ENCODE measurements around the gene COL15A1.

Gene COL15A1

DNA sequence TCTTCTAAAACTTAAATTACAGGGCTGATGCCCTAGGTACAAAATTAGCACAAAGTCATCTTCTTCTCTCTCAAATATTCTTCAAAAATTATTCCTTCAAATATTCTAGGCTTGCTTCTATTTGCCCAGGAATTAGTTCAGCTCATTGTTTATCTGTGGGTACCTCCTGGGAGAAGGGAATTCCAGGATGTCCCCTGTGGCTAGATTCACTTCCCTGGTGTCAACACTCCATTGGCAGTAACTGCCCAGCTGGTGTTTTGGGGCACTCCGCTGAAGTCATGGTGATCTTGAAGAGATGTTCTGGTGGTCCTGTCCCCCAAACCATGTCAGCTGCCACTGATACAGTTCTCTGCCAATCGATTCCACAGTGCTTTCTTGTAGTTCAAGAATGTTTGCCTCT is 135.0 kb downstream of the COL15A1 start:
- DNase-seq (ENCODE audit: low read depth in 2 of 2), result no peak
- no peak overlapping the region for H3K4me3 ChIP-seq (replicated peaks in 1 of 2; ENCODE audit: low read depth in 2 of 2, low read length in 2 of 2)
- TF ChIP-seq, protein P1, sequence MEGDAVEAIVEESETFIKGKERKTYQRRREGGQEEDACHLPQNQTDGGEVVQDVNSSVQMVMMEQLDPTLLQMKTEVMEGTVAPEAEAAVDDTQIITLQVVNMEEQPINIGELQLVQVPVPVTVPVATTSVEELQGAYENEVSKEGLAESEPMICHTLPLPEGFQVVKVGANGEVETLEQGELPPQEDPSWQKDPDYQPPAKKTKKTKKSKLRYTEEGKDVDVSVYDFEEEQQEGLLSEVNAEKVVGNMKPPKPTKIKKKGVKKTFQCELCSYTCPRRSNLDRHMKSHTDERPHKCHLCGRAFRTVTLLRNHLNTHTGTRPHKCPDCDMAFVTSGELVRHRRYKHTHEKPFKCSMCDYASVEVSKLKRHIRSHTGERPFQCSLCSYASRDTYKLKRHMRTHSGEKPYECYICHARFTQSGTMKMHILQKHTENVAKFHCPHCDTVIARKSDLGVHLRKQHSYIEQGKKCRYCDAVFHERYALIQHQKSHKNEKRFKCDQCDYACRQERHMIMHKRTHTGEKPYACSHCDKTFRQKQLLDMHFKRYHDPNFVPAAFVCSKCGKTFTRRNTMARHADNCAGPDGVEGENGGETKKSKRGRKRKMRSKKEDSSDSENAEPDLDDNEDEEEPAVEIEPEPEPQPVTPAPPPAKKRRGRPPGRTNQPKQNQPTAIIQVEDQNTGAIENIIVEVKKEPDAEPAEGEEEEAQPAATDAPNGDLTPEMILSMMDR (IDR thresholded peaks at IDR 0.05; ENCODE audit: low read depth, low read length), result no peak

DNA sequence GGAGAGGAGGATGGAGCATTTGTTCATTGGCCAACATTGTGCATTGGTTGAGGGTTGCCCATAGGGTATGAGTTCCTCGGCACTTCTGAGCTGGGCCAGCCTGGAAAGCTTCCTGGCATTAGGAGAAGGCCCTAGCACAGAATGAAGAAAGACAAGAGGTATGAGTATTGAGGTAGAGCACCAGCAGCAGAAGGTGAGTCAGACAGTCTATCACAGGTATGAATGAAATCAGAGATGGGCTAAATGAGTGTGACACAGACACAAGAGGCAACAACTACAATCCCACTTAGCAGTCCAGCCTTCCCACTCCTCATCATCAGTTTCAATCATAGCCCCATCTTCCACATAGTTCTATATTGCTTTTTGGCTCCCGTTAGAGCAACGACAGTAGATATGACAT is 135.8 kb downstream of the COL15A1 start:
- no peak for DNase-seq (ENCODE audit: low read depth in 2 of 2)
- TF ChIP-seq, protein P1 (IDR thresholded peaks at IDR 0.05; ENCODE audit: low read depth, low read length), result no peak
- H3K4me3 ChIP-seq (replicated peaks in 1 of 2; ENCODE audit: low read depth in 2 of 2, low read length in 2 of 2), result no peak overlapping the region

DNA sequence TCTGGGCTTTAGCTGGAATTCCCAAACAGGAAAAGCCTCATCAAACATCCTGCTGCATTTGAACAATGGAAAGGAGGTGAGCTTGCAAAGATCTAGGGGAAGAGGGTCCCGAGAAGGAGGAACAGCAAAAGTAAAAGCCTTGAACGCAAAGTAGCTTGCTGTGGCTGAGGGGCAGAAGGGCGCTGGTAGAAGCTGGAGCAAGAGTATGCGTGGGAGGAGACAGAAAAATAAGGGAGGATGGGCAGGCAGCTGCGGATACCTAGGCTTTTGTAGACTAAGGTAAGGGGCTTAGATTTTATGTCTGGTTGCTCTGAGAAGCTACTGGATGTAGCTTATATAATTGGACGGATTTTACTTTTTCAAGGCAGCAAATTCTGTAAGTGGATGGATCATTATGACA is 139.3 kb downstream of the COL15A1 start:
- no peak for DNase-seq (ENCODE audit: low read depth in 2 of 2)
- TF ChIP-seq, protein P1 (IDR thresholded peaks at IDR 0.05; ENCODE audit: low read depth, low read length), result no peak
- no peak overlapping the region for H3K4me3 ChIP-seq (replicated peaks in 1 of 2; ENCODE audit: low read depth in 2 of 2, low read length in 2 of 2)

DNA sequence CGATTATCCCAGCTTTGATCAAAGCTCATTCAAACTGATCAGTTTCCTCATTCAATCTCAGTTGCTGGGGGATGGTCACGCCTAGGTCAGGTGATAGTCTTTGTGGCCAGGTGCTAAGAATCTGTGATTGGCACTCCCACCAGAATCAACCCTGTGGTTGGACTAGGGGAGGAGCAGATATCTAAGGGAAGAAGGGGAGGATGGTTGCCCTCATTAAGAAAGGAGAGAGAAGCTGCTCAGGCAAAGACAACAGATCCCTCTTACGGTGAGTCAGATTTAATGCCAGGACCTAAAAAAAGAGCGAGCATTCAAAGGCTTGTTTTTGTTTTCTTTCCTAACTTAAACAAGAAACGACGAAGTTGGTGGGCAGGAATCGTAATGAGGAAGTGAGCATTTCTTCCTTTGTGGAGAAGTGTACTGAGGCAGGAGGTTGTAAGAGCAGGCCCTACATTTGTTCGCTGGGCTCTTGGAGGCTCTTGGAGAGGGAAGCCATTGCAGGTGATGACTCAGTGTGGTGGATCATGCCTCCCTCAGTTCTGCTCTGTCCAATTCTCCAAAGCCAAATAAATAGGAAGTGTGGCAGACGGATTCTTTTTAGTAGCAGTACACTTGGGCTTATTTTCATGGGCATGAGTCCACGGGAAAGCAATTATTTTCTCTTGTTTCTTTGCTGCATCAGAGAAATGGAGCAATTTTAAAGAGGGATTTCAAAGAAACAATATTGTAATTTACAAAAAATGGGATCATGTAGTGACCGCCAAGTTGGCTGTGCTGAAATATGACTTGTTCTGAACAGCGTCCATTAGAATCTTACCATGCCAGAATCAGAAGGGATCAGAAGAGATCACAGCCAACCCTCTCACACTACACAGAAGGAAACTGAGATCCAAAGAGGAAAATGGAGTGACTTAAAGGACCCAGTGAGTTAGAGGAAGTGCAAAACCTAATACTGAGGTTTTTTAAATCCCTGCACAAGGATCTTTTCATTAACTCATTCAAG is 142.5 kb downstream of the COL15A1 start:
- H3K4me3 ChIP-seq (replicated peaks in 1 of 2; ENCODE audit: low read depth in 2 of 2, low read length in 2 of 2), result no peak overlapping the region
- TF ChIP-seq, protein P1 (IDR thresholded peaks at IDR 0.05; ENCODE audit: low read depth, low read length), result no peak
- peak in 1 of 2 donors; percentile 74 for DNase-seq (ENCODE audit: low read depth in 2 of 2)

DNA sequence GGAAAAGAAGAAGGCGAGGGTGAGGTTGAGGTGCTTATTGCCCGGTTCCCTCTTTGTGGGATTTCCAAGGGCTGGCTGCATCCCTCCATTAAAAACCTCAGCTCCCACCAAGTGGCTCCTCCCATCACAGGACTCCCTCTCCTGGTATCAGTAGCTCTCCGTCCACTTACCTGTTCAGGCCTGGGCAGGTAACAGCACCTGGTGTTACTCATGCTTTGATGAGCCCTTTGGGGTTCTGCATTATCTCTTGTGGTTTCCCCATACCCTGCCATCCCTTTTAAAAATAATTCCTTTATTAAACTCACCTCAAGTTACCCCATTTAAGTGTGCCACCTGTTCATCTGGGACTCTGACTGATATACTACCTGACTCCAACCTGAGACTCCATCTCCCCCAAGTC is 143.8 kb downstream of the COL15A1 start:
- no peak for DNase-seq (ENCODE audit: low read depth in 2 of 2)
- TF ChIP-seq, protein P1 (IDR thresholded peaks at IDR 0.05; ENCODE audit: low read depth, low read length), result no peak
- no peak overlapping the region for H3K4me3 ChIP-seq (replicated peaks in 1 of 2; ENCODE audit: low read depth in 2 of 2, low read length in 2 of 2)

DNA sequence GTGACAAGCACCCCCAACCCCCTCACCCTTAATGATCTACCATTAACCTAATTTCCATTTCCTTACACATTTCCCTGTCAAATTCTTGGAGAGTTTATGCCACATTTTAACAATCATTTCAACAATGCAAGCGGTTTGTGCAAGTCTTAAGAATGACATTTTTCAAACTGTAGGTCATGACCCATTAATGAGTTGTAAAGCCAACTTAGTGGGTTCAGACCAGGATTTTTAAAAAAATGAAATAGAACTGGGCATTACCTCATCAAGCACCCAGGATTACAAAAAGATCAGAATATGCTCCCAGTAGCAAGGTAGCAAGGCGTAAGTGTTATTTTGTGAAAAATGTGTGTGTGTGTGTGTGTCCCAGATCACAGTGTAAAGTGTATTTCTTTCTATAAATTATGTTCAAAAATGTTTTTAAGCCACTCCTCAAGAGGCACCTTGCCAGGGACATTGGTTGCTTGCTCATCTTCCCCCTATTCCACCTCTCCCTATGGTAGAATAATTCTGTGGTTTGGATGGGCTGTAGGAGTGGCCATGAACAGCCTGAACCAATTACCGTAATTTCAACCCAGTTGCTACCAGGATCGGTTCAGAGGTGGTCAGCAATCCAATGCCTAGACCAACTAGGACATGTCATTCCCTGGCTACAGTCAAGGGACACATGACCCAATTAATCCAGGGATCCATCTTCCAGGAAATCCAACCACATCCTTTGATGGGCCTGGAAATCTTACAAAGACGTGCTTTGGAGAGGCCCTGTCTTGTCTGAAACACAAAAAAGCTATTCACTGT is 146.8 kb downstream of the COL15A1 start:
- DNase-seq (ENCODE audit: low read depth in 2 of 2), result no peak
- TF ChIP-seq, protein P1 (IDR thresholded peaks at IDR 0.05; ENCODE audit: low read depth, low read length), result no peak
- no peak overlapping the region for H3K4me3 ChIP-seq (replicated peaks in 1 of 2; ENCODE audit: low read depth in 2 of 2, low read length in 2 of 2)

Data from cardiac fibroblast (primary cell).